MM.1S (cell line): Measurements from ENCODE around the gene PXYLP1.
A peak's percentile ranks its signal among the peaks of the same experiment; 100 is the strongest.

ENCODE experiments used
- DNase-seq: peaks from one replicate; pipeline ENCODE4 v3.0.0-alpha.2; 2015
- H2AFZ ChIP-seq: fragments of 300-600 bp; sonication (generic); 2 replicates; pipeline ENCODE4 v1.6.0; 2016; ENCODE audit warnings: antibody characterized with exemption, low read length
- H3F3A ChIP-seq: fragments of 300-600 bp; sonication (generic); 2 replicates; pipeline ENCODE4 v1.6.1; 2016; ENCODE audit warnings: mild to moderate bottlenecking, antibody characterized with exemption, low read length, moderate library complexity, mixed read lengths; ENCODE audit not compliant: insufficient read depth
- H3K27ac ChIP-seq: fragments of 300-600 bp; sonication (generic); 2 replicates; pipeline ENCODE4 v1.5.1; 2016; ENCODE audit warnings: mild to moderate bottlenecking, low read length
- H3K27me3 ChIP-seq: fragments of 300-600 bp; sonication (generic); replicated peaks from 2 replicates; pipeline ENCODE4 v1.6.0; 2016; ENCODE audit warnings: low read length; ENCODE audit not compliant: insufficient read depth
- H3K36me3 ChIP-seq: fragments of 300-600 bp; sonication (generic); replicated peaks from 2 replicates; pipeline ENCODE4 v1.6.1; 2016; ENCODE audit warnings: mild to moderate bottlenecking, low read length, mixed read lengths; ENCODE audit not compliant: insufficient read depth
- H3K4me1 ChIP-seq: fragments of 300-600 bp; sonication (generic); 2 replicates; pipeline ENCODE4 v1.6.1; 2016; ENCODE audit warnings: low read length, mixed read lengths
- H3K4me2 ChIP-seq: fragments of 300-600 bp; sonication (generic); 2 replicates; pipeline ENCODE4 v1.6.0; 2016; ENCODE audit warnings: low read depth, low read length
- H3K4me3 ChIP-seq: fragments of 300-600 bp; sonication (generic); 2 replicates; pipeline ENCODE4 v1.5.1; 2016; ENCODE audit warnings: low read length, mixed read lengths
- H3K79me2 ChIP-seq: fragments of 300-600 bp; sonication (generic); 2 replicates; pipeline ENCODE4 v1.6.1; 2016; ENCODE audit warnings: mixed run types, low read length, mixed read lengths
- H3K9ac ChIP-seq: fragments of 300-600 bp; sonication (generic); 2 replicates; pipeline ENCODE4 v1.6.1; 2016; ENCODE audit warnings: low read length, mixed read lengths
- H3K9me2 ChIP-seq: fragments of 300-600 bp; sonication (generic); replicated peaks from 2 replicates; pipeline ENCODE4 v1.6.1; 2016; ENCODE audit warnings: mild to moderate bottlenecking, low read length, mixed read lengths; ENCODE audit not compliant: insufficient read depth
- H3K9me3 ChIP-seq: fragments of 300-600 bp; sonication (generic); replicated peaks from 2 replicates; pipeline ENCODE4 v1.6.1; 2016; ENCODE audit warnings: mild to moderate bottlenecking, low read length, mixed read lengths; ENCODE audit not compliant: insufficient read depth
- H4K20me1 ChIP-seq: fragments of 300-600 bp; sonication (generic); 2 replicates; pipeline ENCODE4 v1.6.1; 2016; ENCODE audit warnings: mild to moderate bottlenecking, low read length, moderate library complexity, mixed read lengths; ENCODE audit not compliant: insufficient read depth
- EZH2 ChIP-seq: fragments of 300-600 bp; sonication (generic); optimal IDR thresholded peaks from 2 replicates; pipeline ENCODE3; 2017; ENCODE audit warnings: low read depth, mild to moderate bottlenecking, antibody characterized with exemption, low read length, mixed read lengths
- EZH2phosphoT487 ChIP-seq: fragments of 300-600 bp; sonication (generic); IDR thresholded peaks from 2 replicates; pipeline ENCODE4 v1.6.1; 2018; ENCODE audit warnings: antibody characterized with exemption, low read length
- TF ChIP-seq, protein P1 (sequence below): fragments of 300-600 bp; sonication (generic); IDR thresholded peaks from 2 replicates; pipeline ENCODE4 v1.5.1; 2016; ENCODE audit warnings: antibody characterized with exemption, low read length, mixed read lengths

The PXYLP1 gene

DNA sequence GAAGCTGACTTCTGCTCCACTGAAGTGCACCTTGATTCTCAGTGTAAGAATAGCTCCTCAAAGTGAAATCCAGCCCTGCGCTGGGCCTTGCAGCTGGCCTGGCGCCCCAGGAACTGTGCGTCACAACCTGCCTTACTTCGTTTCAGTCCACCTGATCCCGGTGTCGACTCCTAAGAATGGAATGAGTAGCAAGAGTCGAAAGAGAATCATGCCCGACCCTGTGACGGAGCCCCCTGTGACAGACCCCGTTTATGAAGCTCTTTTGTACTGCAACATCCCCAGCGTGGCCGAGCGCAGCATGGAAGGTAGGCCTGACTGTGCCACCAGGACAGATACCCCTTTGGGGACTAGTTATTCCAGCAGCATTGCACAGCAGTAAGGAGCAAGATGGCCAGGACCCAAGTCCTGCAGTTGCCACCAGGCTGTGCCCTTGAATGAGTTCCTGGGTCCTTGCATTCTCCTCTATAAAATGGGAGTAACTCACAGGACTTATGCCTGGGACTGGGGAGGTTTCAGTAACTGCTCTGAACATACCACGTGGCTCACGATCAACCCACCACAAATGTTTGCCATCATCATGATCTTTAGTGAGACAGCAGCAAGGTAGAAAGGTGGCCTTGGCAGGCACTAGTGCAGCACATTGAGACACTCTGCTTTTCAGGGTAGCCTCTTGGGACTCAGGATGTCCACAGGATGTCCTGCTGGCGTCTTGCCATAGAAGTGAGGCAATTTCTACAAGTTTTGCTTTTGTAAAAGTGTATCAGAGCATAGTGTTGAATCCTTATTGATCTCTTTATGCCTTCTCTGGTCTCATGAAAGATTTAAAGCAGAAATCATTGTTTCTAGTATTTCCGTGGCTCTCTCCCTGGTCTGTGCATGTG lies 46.8 kb downstream of the PXYLP1 start:
- H3K36me3 ChIP-seq: no peaks in the 10 kb centered on the region
- no peak overlapping the region for H3K27ac ChIP-seq
- DNase-seq: no peak
- H3K4me3 ChIP-seq: no peak overlapping the region
- no peak overlapping the region for H2AFZ ChIP-seq
- no peak overlapping the region for H3K4me2 ChIP-seq
- no peaks in the 10 kb centered on the region for H3K9me3 ChIP-seq
- no peaks in the 10 kb centered on the region for H3K27me3 ChIP-seq
- H3K9me2 ChIP-seq: no peaks in the 10 kb centered on the region
- no peaks in the 10 kb centered on the region for H3F3A ChIP-seq
- TF ChIP-seq, protein P1, sequence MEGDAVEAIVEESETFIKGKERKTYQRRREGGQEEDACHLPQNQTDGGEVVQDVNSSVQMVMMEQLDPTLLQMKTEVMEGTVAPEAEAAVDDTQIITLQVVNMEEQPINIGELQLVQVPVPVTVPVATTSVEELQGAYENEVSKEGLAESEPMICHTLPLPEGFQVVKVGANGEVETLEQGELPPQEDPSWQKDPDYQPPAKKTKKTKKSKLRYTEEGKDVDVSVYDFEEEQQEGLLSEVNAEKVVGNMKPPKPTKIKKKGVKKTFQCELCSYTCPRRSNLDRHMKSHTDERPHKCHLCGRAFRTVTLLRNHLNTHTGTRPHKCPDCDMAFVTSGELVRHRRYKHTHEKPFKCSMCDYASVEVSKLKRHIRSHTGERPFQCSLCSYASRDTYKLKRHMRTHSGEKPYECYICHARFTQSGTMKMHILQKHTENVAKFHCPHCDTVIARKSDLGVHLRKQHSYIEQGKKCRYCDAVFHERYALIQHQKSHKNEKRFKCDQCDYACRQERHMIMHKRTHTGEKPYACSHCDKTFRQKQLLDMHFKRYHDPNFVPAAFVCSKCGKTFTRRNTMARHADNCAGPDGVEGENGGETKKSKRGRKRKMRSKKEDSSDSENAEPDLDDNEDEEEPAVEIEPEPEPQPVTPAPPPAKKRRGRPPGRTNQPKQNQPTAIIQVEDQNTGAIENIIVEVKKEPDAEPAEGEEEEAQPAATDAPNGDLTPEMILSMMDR: no peak
- no peak for TF ChIP-seq EZH2
- TF ChIP-seq EZH2phosphoT487: no peak
- no peaks in the 10 kb centered on the region for H3K4me1 ChIP-seq
- H3K9ac ChIP-seq: no peak overlapping the region
- H4K20me1 ChIP-seq: no peaks in the 10 kb centered on the region
- no peaks in the 10 kb centered on the region for H3K79me2 ChIP-seq

DNA sequence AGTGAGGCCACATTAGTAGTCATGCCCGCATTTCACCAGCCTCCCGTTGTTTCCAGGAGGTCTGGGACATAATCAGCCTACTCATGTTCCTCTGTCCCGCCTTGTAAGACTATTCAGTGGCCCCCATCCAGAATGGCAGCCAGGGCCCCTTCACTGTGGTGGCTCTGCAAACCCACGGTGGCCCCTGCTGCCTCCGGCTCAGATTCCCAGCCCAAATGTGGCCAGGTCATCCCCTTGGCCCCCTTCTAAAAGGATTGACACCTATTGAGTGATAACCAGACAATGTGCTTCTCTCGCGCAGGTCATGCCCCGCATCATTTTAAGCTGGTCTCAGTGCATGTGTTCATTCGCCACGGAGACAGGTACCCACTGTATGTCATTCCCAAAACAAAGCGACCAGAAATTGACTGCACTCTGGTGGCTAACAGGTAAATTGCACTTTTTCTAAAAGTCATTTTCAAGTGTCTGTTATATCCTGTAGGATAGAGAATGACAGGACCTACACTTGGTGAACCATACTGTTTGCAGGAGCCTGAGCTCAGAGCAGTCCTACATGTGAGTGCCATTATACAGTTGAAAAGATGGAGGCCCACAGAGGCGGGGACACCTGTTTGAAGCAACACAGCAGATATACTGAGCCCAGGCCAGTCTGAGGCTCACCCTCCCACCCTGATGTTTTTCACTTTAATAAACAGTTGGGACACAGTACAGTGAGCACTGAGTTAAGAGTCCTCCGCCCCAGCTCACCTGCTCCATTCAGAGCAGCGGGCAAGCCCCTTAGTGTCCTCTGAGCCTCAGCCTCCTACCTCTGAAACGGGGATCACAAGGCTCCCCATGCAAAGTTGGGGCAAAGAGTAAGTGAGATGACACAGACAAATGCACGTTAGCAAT lies 47.7 kb downstream of the PXYLP1 start:
- peak; percentile 24 for DNase-seq
- no peak overlapping the region for H3K27ac ChIP-seq
- no peaks in the 10 kb centered on the region for H4K20me1 ChIP-seq
- no peak overlapping the region for H2AFZ ChIP-seq
- H3K4me3 ChIP-seq: no peak overlapping the region
- H3K9ac ChIP-seq: no peak overlapping the region
- TF ChIP-seq EZH2phosphoT487: no peak
- TF ChIP-seq, protein P1: peak; percentile 55
- H3K79me2 ChIP-seq: no peaks in the 10 kb centered on the region
- no peaks in the 10 kb centered on the region for H3K27me3 ChIP-seq
- no peaks in the 10 kb centered on the region for H3K9me3 ChIP-seq
- no peaks in the 10 kb centered on the region for H3K9me2 ChIP-seq
- no peaks in the 10 kb centered on the region for H3K36me3 ChIP-seq
- no peak overlapping the region for H3K4me2 ChIP-seq
- H3K4me1 ChIP-seq: no peaks in the 10 kb centered on the region
- no peaks in the 10 kb centered on the region for H3F3A ChIP-seq

DNA sequence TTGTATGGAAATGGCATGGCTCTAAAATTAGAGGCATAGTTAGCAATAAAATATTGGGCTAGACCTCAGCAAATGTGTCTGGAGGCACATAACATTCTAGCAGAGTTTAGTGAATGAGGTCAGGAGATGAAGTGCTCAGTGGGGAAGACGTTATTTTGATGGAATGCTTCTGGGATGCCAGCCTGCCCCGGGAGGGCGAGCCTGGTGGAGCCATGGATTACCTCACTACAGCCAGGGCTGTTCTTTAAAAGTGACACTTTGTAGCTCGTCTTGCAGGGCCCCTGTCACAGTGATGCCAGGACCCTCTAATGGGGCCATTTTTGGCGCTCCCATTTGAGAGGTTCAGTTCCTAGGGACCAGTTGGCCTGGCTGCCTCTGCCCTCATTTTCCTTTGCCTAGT lies 48.5 kb downstream of the PXYLP1 start:
- no peak overlapping the region for H3K4me3 ChIP-seq
- TF ChIP-seq EZH2phosphoT487 (no peak), EZH2 (no peak)
- TF ChIP-seq, protein P1: no peak
- H4K20me1 ChIP-seq: no peaks in the 10 kb centered on the region
- H3K9me2 ChIP-seq: no peaks in the 10 kb centered on the region
- H3K36me3 ChIP-seq: no peaks in the 10 kb centered on the region
- no peaks in the 10 kb centered on the region for H3K79me2 ChIP-seq
- no peaks in the 10 kb centered on the region for H3K27me3 ChIP-seq
- H2AFZ ChIP-seq: no peak overlapping the region
- H3K9me3 ChIP-seq: no peaks in the 10 kb centered on the region
- no peak for DNase-seq
- H3F3A ChIP-seq: no peaks in the 10 kb centered on the region
- H3K27ac ChIP-seq: no peak overlapping the region
- no peak overlapping the region for H3K9ac ChIP-seq
- no peak overlapping the region for H3K4me2 ChIP-seq
- no peaks in the 10 kb centered on the region for H3K4me1 ChIP-seq
